Measurements from ENCODE around the gene BRAF.
"Not testable (repeated sequence)": the region's sequence is repeated elsewhere in the genome, so short reads cannot be mapped to it uniquely, and the experiment has no call there.

BRAF gene

DNA sequence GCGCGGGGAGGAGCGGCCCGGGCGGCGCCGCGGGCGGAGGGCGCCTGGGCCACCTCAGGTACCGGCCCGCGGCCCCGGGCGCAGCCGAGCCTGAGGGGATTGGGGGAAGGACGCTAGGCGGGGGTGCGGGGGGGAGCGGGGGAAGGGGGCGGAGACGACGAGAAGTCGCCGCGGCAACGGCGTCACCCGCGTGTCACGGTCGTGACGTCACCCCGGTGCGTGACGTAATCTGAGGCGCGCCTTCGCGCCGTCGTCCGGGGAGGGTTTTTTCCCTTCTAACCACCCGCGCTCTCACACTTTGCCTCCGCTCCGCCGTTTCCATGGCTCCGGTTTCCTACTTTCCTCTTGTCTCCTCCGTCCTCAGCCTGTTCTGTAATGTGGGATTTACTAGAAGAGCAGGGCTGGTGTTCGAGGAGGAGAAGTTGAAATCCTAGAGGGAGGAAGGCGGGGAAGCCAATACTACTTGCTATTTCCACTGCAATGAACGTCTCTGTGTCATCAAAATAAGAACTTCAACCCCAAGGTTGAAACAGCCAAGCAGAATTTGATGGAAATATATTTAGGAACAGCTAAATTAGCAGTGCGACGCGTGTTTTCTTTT, at the start of gene BRAF:
Gene BRAF, minus strand, starts transcription at position 109 of the 601 bp plus-strand sequence. CDS start 226 bp downstream, outside the sequence.
- TF ChIP-seq, protein P1, sequence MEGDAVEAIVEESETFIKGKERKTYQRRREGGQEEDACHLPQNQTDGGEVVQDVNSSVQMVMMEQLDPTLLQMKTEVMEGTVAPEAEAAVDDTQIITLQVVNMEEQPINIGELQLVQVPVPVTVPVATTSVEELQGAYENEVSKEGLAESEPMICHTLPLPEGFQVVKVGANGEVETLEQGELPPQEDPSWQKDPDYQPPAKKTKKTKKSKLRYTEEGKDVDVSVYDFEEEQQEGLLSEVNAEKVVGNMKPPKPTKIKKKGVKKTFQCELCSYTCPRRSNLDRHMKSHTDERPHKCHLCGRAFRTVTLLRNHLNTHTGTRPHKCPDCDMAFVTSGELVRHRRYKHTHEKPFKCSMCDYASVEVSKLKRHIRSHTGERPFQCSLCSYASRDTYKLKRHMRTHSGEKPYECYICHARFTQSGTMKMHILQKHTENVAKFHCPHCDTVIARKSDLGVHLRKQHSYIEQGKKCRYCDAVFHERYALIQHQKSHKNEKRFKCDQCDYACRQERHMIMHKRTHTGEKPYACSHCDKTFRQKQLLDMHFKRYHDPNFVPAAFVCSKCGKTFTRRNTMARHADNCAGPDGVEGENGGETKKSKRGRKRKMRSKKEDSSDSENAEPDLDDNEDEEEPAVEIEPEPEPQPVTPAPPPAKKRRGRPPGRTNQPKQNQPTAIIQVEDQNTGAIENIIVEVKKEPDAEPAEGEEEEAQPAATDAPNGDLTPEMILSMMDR (IDR thresholded peaks at IDR 0.05; ENCODE audit: low read depth, low read length) = no peak

DNA sequence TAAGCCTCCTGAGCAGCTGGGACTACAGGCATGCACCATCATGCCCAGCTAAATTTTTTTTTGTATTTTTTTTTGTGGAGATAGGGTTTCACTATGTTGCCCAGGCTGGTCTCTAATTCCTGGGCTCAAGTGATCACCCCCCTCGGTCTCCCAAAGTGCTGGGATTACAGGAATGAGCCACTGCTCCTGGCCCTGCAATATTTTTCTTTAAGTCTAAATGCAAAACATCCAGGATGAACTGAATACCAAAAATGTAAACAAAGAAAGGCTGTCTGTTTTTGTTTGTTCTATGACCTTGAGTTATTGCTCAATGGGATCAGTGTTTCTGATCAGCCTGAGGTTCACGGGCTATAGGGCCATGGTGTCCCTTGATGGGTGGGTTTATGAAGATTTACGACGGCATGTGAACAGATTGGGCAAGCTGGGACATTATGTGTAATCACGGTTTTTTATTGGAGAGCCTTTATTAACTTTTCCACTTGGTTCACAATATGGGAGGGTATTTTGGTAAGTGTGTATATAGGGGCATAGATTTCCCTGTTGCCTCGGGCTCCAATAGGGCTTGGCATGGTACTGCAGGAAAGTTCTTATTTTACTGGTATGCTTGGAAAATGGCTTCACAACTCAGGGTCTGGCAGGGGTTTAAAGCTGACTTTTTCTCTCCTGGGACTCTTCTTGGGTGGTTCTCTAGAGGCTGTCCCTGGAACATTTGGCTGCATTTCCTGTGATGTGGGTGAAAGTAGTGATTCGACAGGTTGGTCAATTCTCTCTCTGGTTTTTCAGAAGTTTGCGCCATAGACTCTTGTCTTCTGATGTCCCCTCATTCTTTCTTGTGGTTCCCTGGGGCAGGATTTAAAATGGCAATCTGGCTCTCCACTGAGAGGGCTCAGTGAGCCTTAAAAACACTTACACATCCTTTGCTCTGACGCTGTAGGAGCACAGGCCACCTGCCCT, 48.4 kb upstream of the BRAF start:
- H3K4me3 ChIP-seq (ENCODE audit: low read depth, low read length) = no peak overlapping the region
- TF ChIP-seq, protein P1 (IDR thresholded peaks at IDR 0.05; ENCODE audit: low read depth, low read length) = no peak

More for the DNA sequence above, at the start of gene BRAF:
- H3K4me3 ChIP-seq (ENCODE audit: low read depth, low read length) = peak within 1 kb of the TSS; percentile 98

DNA sequence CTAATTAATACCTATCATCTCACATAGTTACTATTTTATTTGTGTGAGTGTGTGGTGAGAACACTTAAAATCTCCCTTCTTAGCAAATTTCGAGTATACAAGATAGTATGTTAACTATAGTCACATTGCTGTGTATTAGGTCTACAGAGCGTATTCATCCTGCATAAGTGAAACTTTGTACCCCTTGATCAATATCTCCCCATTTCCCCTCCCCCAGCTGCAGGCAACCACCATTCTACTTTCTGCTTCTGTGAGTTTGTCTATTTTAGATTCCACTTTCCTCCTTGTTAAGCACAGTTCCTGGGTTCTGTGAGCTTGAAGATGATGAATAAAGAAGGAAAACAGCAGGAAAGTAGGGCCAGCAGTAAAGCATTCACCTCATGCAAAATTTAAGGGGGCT, 47.6 kb upstream of the BRAF start:
- H3K4me3 ChIP-seq (ENCODE audit: low read depth, low read length) = no peak overlapping the region
- TF ChIP-seq, protein P1 (IDR thresholded peaks at IDR 0.05; ENCODE audit: low read depth, low read length) = no peak

DNA sequence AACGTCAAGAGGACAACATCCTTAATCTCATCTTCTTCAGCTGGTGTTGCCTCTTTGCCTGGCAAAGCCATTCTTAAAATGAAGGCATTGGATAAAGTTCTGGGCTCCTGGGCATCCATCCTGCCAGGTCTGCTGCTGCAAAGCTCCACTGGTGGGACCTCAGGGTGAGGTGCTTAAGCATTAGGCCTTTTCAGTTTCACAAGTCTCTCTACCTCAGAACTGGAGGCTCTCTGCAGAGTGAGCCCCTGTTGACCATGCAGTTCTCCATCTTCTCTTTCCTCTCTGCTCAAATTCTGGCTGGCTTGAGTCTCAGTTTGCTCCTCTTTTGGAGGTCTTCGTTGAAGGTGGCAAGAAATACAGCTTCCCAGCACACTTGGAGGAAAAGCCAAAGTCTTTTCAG, 42.7 kb upstream of the BRAF start:
- TF ChIP-seq, protein P1 (IDR thresholded peaks at IDR 0.05; ENCODE audit: low read depth, low read length) = no peak
- no peak overlapping the region for H3K4me3 ChIP-seq (ENCODE audit: low read depth, low read length)

DNA sequence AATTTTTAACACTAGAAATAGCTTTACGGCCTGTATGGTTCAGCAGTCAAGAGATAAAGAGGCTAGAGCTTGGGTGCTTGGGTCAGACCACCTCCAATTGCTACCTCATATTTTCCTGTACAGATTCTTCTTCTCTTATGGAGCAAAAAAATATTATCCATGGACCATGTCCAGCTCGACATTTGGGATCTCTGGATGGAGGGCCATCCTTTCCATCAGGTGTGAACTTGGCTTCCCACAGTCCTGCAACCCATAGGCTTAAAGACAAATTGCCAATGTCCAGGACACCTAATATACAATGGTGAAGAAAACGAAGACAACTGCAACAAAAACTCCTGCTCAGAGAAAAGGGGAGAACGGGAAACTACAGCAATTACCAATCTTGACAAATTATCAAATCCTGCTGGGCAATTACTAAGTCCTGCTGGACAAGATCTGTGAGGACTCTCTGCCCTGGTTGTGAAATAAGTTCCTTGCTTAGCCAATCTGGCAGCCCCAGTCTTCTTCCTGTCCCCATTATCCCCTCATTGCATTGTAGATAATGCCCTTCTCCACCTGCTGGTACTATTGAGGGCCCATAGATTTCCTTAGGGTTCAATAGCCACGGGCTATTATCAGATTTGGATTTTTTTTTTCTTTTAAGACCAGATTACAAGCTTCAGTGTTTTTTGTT, 42.0 kb upstream of the BRAF start:
- H3K4me3 ChIP-seq (ENCODE audit: low read depth, low read length) = no peak overlapping the region
- TF ChIP-seq, protein P1 (IDR thresholded peaks at IDR 0.05; ENCODE audit: low read depth, low read length) = no peak

DNA sequence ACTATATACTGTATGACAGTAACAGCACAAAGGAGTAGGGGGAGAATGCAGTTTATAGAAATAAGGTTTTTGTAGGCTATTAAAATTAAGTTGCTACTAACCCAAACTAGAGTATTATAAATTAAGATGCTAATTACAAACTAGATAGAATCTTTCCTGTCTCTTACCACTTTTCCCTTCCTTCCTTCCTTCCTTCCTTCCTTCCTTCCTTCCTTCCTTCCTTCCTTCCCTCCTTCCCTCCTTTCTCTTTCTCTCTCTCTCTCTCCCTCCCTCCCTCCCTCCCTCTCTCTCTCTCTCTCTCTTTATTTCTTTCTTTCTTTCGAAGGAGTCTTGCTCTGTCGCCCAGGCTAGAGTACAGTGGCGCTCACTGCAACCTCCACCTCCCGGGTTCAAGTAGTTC, 36.4 kb upstream of the BRAF start:
- TF ChIP-seq, protein P1 (IDR thresholded peaks at IDR 0.05; ENCODE audit: low read depth, low read length) = no peak
- H3K4me3 ChIP-seq (ENCODE audit: low read depth, low read length) = no peak overlapping the region

DNA sequence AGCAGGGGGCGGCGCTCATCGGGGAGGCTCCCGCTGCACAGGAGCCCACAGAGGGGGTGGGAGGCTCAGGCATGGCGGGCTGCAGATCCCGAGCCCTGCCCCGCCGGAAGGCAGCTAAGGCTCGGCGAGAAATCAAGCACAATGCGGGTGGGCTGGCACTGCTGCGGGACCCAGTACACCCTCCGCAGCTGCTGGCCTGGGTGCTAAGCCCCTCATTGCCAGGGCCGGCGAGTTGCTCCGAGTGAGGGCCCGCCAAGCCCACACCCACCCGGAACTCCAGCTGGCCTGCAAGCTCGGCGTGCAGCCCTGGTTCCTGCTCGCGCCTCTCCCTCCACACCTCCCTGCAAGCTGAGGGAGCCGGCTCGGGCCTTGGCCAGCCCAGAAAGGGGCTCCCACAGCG, 32.3 kb upstream of the BRAF start:
- not testable (repeated sequence) for H3K4me3 ChIP-seq (ENCODE audit: low read depth, low read length)

All from WI38 (cell line).